DMS53 treated with DMSO at 0.1 percent for 48 hours (cell line): ENCODE data around the gene CYSLTR1.
"Not testable (repeated sequence)": the region's sequence is repeated elsewhere in the genome, so short reads cannot be mapped to it uniquely, and the experiment has no call there.

Source experiments
- DNase-seq: peaks from one replicate; lab custom pipeline; 2025; ENCODE audit not compliant: unreplicated experiment; lab: John Stamatoyannopoulos, UW

CYSLTR1 gene

GRCh38 chrX:78327370-78328086 is at the start of gene CYSLTR1:
TSS of gene CYSLTR1 (minus strand) at chrX:78327611. CDS start at chrX:78273746, 53,865 bp downstream.
- DNase-seq, result no peak

DNA sequence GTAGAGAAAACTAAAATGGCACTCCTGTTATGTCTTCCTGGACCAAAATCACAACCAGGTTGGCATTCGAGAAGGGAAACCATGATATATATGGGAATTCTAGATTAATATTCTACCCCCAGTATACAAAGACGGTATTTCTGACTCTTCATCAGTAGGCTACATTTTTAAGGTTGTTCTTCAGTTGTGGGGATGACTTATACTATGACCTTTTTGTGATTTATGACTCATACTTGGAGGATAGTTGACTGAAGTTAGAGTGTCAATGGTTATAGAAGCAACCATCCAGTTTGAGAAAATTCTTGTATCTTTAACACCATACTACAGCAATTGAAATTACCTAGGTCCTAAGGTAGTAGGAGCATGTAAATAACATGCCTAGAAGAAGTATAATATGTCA is 49.8 kb upstream of the CYSLTR1 start:
- no peak for DNase-seq

- no peak for DNase-seq
Measured at GRCh38 chrX:78375894-78376293, 48.5 kb upstream of the CYSLTR1 start.

- DNase-seq, result no peak
Measured at GRCh38 chrX:78366576-78366975, 39.2 kb upstream of the CYSLTR1 start.

DNA sequence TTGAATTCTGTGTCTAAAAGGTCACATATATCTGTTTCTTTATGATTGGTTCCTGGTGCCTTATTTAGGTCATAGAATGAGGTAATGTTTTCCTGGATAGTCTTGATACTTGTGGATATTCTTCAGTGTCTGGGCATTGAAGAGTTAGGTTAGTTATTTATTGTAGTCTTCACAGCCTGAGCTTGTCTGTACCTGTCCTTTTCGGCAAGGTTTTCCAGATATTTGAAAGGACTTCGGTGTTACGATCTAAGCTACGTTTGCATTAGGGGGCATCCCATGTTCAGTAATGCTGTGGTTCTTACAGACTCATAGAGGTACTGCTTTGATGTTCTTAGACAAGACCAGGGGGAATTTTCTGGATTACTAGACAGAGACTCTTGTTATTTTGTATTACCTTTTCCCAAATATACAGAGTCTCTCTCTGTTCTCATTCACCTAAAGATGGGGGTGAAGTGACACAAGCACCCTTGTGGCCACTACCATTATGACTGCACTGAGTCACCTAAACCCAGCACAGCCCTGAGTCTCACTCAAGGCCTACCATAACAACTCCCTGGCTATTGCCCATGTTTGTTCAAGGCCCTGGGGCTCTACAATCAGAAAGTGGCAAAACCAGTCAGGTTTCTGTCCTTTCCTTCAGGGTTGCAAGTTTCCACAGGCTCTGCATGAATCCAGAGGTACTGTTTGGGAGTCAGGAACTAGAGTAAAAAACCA is 30.1 kb upstream of the CYSLTR1 start:
- DNase-seq, result no peak

- no peak for DNase-seq
Measured at GRCh38 chrX:78333521-78333920, 6.1 kb upstream of the CYSLTR1 start.

- no peak for DNase-seq
Measured at GRCh38 chrX:78331708-78332107, 4.3 kb upstream of the CYSLTR1 start.

DNA sequence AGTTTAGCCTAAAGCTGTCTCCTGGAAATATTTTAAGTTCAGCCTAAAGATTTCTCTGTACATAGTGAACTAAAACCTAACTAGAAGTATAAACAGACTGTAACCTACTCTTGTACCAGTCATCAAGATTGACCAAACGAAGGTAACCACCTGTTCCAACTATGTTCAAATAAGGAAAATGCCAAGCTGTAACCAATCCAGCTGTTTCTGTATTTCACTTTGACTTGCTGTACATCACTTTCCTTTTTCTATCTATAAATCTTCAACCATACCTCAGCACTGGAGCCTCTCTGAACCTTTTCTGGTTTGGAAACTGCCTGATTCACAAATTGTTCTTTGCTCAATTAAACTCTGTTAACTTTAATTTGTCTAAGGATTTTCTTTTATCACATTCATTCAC is 3.1 kb upstream of the CYSLTR1 start:
- no peak for DNase-seq

DNA sequence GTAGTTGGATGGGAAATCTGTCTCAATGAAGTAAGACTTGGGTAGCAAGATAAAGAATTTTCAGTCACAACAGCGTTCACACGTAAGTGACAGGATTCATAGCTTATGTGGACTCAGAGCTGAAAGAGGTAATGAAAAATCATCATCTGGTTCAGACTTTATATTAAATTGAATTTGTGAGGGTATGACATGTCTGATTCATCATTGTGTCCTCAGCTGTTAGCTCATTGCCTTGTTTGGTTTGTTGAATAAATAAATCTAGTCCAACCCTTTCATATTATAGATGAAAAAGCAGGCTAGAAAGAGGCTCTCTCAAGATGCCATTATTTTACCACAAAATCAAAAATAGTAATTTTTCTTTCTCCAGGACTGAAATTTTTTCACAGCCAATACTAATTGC is 2.7 kb upstream of the CYSLTR1 start:
- no peak for DNase-seq

DNA sequence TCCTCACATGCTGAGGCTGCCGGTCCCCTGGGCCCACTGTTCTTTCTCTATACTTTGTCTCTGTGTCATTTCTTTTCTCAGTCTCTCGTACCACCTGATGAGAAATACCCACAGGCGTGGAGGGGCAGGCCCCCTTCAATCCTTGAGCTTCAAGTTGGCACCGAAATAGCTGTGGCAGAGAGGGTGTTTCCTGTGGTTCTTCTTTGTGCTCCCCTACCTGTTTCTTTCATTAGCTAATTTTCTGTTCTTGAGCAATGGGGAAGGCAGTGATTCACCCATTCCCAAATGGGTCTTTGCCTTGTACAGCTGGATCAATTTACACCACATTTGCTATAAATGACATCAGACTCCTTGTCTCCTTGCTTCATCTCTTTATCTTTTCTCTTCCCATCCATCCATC is 2.1 kb upstream of the CYSLTR1 start:
- no peak for DNase-seq

DNA sequence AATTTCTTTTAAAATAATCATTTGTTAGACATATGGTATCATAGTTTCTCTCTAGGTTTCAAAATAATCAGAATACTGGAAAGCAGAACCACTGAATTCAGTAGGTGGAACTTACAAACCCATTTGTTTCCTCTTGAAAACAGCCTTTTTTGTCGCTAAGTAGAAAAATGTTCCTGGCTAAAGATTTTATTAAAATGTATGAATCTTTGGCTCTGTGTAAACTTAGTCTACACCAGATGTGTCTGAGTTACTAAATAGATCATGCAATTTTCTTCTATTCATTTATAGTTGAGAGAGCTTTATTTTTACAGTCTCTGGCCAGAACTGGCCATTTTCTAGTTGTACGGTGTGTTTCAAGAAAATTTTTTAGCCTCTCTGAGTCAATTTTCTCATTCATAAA is 1.0 kb downstream of the CYSLTR1 start:
- no peak for DNase-seq

GRCh38 chrX:78322863-78323262 is 4.5 kb downstream of the CYSLTR1 start:
- no peak for DNase-seq

DNA sequence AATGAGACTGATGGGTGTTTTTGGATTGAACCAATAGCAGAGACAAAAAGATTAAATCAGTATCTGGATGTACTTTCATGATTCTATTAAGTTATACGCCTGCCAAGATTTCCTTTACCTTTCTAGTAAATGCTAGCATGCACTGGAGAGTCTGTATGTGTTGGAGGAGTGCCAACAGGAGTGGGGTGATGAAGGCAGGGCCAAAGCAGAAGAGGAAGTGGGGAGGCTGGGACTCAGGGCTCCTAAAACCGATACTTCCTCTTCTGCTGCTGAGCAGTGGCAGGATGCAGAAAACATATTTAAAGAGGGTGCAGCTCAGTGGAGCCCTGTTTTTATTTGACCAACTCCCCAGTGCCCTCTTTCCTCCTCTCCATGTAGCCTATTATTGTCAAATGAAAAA is 5.6 kb downstream of the CYSLTR1 start:
- DNase-seq, result no peak

DNA sequence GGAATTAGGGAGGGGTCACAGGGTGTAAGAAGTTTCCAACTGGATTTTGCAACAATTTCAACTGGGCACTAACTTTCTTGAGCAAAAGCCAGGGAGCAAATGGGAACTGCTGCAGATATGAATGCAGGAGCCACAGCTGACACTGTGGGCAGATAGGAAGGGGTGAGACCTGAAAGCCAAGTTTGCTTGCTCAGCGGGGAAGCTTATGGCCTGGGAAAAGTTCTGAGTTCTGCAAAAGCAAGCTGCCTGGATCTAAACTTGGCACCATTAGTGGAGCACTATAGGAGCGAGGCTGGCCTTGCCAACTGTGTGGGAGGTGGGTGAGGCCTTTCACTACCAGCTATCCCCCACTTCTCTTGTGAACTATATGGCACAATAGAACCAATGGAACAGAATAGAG is 11.1 kb downstream of the CYSLTR1 start:
- DNase-seq, result no peak

DNA sequence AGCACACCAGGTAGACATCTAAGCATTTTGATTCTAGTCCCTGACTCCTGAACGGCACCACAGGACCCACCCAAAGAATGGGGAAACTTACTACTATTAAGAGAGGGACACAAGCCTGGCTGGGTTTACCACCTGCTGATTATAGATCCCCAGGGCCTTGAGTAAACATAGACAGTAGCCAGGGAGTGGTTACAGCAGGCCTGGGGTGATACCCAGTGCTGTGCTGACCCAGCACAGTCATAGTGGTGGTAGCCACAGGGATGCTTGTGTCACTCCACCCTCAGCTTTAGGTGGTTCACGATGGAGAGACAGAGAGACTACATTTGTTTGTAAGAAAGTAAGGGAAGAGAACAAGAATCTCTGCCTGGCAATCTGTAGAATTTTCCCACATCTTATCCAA is 11.7 kb downstream of the CYSLTR1 start:
- DNase-seq, result no peak

DNA sequence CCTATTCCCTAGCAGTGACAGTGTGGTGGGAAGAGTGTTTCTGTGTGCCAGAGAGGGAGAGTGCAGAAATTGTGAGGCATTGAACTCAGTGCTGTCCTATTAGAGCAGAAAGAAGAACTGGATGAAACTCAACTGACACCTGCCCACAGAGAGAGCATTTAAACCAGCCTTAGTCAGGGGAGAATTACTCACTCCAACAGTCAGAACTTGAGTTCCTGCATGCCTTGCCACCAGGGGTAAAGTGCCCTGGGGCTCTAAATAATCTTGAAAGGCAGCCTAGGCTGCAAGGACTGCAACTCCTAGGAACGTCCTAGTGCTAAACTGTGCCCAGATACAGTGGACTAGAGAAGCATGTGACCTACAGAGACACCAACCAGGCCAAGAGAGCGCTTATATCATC is 12.8 kb downstream of the CYSLTR1 start:
- no peak for DNase-seq

DNA sequence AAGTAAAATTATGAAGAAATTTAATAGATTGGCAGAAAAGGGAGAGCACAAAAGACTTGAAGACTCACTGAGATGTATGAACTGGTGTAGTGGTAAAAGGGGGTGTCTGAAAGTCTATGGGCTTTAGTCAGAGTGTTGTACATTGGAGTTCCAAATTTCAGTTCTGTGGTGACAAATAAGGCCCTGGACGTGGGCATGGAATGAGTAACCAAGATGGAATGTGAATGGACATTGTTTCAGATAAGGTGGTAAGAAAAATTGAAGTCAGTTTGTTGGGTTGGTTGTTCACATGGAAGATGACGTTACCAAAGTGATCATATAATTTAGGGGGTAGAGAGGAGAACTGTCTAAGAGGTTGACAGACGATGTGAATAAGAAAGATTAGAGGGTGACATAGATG is 13.9 kb downstream of the CYSLTR1 start:
- DNase-seq, result no peak

DNA sequence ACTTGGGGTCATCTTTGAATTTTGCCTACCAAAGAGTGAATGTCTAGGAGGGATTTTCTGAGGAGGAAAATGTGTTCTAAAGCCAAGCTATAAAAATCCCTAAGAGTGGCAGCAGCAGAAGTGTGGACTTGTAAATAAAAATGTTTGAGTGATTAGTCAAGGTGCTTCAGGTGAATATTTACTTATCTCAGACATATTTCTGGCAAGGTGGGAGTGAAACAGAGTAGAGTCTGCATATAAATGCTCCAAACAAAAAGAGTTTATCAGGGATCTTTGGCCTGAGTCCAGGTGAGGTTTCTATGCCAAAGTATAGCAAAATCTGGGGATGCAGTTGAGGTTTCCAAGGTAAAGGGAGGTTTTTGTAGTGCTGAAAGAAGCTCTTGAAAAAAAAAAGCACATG is 19.7 kb downstream of the CYSLTR1 start:
- DNase-seq, result peak; percentile 1

GRCh38 chrX:78303086-78303485 is 24.3 kb downstream of the CYSLTR1 start:
- no peak for DNase-seq

DNA sequence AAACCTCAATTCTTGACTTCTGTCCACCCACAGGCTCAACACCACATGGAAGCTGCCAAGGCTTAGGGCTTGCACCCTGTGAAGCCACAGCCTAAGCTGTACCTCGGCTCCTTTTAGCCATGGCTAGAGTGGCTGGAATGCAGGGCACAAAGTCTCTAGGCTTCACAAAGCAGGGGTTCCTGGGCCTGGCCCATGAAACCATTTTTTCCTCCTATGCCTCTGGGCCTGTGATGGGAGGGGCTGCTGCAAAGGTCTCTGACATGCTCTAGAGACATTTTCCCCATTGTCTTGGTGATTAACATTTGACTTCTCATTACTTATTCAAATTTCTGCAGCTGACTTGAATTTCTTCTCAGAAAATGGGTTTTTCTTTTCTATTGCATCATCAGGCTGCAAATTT is 26.5 kb downstream of the CYSLTR1 start:
- not testable (repeated sequence) for DNase-seq

DNA sequence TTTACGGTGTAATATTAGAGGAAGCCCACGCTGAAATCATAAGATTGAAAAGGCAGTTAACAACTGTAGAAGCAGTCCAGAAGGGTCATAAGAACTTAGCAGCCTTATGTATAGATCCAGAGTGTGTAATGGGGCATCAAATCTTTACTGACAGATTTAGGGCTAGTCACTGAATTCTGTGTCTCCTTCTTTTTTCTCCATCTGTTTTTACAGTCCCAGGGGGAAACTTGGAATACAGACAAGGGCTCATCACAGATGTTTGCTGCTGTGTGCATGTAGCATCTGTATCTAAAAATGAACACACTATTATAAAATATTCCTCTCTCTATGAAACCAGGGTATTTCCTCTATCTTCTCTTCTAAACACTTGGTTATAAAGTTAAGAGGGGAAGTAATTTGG is 43.9 kb downstream of the CYSLTR1 start:
- no peak for DNase-seq

DNA sequence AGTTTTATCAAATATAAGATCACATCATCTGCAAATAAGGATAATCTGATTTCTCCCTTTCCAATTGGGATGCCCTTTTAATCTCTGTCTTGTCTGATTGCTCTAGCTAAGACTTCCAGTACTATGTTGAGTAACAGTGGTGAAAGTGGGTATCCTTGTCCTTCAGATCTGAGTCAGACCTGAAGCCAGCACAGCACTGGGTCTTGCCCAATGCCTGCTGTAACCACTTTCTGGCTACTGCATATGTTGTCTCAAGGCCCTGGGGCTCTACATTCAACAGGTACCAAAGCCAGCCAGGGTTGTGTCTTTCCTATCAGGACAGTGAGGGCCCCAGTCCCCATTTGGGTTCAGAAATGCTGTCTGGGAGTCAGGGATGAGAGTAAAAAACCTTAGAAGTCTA is 90.3 kb downstream of the CYSLTR1 start:
- no peak for DNase-seq

DNA sequence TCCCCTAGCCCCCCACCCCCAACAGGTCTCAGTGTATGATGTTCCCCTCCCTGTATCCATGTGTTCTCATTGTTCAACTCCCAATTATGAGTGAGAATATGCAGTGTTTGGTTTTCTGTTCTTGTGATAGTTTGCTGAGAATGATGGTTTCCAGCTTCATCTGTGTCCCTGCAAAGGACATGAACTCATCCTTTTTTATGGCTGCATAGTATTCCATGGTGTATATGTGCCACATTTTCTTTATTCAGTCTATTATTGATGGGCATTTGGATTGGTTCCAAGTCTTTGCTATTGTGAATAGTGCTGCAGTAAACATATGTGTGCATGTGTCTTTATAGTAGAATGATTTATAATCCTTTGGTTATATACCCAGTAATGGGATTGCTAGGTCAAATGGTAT is 101.4 kb downstream of the CYSLTR1 start:
- not testable (repeated sequence) for DNase-seq
